ENCODE results near the gene MAGI2.
A peak's percentile ranks its signal among the peaks of the same experiment; 100 is the strongest.

MAGI2 gene

DNA sequence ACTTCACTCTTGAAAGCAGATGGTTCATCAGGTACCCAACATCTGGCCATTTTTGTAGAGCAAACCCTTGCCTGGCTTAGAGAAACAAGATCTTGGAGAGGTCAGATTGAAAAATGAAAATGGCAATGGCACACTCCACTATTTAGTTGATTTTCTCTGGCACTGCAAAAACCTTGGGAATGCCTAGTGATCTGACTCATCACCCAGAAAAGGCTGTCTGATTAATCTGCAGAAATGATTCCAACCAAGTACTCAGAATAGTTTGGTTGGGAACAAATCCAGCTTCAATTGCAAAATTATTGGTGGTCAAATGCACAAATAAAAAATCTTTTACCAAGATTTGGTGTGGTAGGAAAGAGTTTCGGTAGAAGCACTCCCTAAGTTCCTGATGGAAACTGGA is 1303.7 kb downstream of the MAGI2 start:
- DNase-seq (ENCODE audit: low spot score) = no peak

DNA sequence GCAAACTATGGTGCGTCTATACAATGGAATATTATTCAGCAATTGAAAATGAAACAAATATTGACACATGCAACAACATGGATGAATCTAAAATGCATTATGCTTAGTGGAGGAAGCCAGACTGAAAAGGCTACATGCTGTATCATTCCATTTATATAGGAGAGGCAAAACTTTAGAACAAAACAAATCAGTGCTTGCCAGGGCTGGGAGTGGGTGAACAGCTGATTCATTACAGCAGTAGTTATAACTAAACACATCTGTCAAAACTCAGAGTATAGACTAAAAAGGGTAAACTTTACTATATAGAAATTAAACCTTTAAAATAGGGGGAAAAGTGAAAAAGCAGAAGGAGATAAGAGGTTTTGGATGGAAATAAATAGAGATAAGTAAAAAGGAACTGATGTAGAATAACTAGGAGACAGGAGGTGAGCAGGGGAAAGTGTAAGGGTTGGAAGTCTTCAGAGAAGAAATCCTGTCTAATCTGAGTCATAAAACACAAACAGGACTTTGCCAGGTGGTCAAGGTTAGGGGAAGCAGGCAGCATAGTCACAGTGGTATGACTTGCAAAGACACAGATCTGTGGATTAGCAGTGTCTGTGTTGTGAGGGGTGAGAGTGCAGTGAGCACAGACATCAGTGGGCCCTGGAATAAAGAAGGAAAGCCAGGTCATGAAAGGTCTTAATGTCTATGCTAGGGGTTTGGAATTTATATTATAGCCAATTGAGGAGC is 1305.1 kb downstream of the MAGI2 start:
- no peak for DNase-seq (ENCODE audit: low spot score)

DNA sequence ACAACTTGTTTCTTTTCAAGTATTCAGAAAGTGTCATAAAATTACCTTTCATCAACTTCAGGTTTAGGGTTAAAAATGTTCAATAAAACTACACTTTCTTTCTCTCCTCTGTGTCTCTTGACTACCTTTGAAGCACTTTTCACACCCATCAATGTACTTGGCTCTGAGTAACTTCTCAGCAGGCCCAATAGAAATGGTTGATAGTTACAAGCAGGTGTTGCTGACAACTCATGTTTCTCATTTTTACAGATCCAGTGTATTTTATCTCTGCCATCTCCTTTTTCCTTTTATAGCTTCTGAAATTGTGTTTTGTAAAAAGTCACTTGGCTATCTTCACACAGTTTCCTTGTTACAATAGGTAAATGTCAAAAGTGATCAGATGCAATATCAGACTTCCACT is 1306.9 kb downstream of the MAGI2 start:
- DNase-seq (ENCODE audit: low spot score) = no peak

DNA sequence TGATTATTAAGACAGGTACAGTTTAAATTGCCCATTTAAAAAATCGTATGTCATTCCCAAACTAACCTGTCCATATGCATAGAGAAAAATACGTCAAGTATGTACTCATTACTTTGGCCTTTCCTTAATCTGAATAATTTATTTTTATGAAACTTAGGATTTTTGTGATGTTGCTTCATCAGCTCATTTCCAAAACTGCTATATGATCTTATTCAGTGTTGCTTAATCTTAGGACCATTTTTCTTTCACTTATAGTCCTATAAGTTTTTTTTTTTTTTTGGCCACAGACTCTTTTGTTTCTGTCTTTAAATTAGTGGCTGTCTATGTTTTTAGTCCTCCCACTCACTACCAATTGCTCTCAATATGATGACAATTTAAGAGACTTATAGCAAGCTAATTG is 1309.8 kb downstream of the MAGI2 start:
- no peak for DNase-seq (ENCODE audit: low spot score)

DNA sequence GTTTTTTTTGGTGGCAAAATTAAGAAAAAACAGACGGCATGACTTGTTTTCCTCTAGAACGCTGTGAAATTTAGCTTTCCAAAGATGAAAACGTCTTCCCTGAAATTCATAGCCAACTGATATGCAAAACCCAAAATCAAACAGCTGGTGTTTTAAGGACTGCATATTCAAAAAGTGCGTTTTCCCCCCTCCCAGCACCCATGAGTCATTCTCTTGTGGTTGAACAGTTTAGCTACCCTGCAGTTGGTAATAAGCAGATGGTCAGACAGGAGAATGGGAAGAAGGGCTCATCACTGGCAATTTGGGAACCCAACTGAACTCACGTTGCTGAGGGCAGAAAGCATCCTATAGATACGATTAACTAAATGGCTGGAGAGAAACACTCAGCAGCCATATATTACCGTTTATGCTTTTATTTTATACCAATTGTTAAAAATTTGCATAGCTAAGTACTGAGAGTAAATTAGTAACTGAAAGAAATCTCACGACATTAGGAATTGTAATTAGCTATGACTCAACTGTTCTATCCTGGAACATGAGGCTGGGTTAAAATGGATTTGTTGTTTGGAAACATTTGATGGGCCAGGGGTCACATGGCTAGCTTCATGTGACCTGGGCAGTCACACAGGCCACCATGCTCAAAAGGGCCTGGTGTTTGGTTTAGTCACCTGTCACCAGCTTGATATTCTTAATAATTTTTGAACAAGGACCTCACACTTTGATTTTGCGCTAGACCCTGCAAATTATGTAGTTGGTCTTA is 1311.8 kb downstream of the MAGI2 start:
- no peak for DNase-seq (ENCODE audit: low spot score)

DNA sequence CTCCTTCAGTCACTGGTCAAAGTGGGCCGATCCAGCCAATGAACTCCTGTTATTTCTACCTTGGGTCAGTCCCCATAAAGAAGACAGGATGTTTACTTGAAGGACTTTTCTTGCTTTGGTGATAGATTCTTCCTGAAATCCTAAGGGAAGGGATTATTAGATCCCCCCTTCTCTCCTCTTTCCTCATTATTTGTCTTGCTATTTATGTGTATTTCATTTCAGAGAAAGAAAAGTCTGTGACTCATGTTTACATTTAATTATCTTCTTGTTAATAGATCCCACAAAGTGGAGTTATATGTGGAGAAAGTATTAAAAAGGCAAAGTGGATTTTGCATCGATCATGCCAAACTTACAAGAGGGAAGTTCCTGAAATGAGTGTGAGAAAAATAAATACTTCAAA is 1313.4 kb downstream of the MAGI2 start:
- DNase-seq (ENCODE audit: low spot score) = no peak

DNA sequence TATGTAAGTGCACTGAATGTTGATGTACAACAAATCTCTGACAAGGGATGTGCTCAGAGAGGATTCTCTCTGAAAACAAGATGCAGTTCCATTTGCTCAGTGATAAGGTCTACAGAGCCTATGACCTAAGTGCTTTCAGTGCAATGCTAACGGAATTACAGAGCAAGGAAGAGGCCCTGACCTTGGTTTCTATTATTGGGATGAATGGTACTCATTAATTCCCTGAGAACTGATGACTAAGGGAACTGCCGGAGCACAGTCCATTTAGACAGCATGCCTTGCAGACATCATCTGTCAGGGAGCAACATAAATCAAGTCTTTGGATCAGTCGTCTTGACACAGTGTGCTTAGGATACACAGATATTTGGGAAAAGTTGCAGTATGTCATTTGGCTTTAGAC is 1314.1 kb downstream of the MAGI2 start:
- DNase-seq (ENCODE audit: low spot score) = peak; percentile 87

DNA sequence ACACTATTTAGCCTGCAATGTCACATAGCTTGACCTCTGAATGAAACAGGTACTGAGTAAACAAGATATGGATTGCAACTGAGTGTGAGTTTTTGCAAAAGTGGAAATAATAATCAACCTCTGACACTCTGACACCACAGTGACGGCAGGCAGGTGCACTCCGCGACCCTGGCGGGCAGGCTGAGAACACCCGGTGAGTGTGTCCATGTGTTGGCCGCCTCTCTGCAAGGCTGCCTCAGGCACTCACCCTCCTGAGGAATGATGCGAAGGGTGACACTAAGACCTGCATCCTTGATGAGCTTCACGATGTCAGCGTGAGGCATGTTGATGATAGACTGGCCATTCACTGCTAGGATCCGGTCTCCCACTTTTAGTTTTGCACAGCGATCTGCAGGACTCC is 1318.7 kb downstream of the MAGI2 start:
- DNase-seq (ENCODE audit: low spot score) = no peak

DNA sequence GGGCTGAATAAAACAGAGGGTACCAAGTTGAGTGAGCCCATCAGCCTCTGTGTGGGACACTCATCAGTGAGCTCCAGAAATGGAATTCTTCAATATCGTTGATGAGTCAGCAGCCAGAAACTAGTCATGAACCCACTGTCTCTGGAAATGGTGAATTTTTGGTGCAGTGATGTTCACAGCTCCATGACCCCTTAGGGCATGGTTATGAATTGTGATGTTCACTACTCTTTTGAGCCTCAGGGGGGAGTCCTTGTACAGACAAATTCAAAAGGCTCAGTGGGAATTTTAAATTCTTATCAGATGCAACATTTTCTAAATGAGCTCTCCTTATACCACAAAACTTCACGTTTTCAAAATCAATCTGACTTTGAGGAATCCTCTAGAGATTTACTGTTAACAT is 1319.2 kb downstream of the MAGI2 start:
- peak; percentile 47 for DNase-seq (ENCODE audit: low spot score)

DNA sequence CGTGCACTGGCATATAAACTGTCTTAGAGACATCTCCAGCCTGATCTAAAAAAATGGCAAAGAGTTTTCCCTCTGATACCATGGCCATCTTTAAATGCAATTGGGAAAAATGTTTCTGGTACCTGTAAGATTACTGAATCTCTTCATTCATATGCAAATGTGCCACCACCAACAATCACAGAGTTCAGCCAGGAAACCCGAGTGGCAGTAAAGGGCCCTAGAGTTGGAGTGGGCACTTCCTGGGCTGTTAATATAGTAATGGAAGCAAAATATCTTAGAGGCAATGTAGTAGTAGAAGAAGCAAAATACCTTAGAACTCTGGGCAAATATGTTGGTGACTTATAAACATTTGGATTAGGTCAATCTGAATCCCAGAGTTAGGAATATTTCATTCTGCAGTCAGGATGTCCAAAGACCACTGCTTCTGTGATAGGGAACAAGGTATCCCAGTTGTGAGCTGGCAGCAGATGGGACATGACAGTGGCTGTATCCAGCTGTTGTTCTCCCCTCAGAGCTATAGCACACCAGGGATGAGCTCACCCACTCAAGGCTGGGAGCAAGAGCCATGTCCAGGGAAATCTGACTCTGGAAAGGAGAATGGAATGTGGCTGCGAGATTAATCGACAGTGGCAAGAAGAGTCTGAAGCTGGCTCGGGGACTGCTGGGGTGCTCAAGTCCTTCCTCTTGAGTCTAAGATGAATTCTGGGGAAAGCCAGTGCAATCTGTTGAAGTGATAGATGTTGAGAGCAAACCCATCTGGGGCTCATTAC is 1322.8 kb downstream of the MAGI2 start:
- no peak for DNase-seq (ENCODE audit: low spot score)

DNA sequence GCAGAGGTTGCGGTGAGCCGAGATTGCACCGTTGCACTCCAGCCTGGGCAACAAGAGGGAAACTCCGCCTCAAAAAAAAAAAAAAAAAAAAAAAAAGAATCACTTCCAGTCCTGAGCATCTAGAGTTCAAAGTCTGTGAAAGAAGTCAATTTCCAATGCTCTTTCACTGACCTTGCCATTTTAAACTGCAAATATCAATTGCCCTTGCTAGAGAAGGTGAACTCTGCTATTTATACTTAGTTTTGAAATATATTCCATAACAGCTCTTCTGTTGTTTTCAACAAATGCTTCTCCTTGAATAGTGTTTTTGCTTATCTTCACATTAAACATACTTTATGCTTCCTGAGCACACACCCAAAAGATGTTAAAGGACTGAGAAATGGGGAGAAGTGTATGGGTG is 1323.6 kb downstream of the MAGI2 start:
- no peak for DNase-seq (ENCODE audit: low spot score)

DNA sequence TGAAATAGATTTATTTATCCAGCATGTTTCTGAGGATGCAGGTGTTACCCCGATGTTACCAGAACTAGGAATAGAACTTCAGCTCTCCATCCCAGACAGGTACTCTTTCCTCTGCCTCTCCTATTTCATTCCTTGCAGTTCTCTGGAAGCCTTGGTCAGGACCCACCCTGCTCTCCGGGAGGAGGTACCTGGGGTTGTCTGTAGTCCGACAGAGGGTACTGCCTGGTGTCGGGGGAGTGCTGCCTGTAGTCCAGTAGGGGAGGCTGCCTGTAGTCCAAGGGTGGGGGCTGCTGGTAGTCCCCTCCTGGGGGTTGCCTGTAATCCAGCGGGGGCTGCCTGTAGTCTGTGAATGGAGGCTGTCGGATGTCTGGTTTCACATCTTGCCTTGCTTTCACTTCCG is 1326.5 kb downstream of the MAGI2 start:
- no peak for DNase-seq (ENCODE audit: low spot score)

DNA sequence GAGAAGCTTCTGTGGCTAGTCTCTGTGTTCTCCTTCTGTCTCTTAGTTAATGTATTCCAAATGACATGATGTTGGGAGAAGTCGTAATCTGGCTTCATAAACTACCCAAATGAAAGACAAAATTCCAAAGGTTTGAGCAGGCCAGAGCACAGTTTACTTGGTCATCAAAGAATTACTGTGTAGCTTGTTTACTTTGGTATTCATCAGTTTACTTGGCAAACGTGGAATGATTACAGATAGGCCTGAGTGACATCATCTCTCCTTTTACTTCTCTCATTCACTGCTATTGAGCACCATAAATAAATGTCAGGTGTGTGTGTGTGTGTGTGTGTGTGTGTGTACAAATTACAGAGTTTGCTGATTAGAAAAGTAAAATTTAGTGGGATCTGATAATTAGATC is 1327.6 kb downstream of the MAGI2 start:
- DNase-seq (ENCODE audit: low spot score) = no peak

DNA sequence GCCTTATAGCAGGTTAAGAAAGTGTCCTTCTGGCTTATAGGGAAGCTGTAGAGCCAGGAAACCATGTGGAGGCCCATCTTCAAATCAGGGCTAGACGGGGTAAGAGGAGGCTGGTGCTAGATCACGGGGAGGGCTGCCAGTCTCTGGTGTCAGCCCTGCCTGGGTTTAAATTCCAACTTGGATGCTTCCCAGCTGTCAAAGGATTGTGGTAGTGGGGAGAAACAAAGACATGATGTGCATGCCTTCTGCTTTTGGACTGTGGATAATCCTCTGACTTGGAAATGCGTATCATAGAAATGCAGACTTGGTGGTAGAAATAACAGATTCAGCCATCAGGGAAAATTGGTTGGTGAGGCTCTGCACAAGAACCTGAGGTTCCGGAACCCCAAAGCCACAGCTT is 1329.3 kb downstream of the MAGI2 start:
- DNase-seq (ENCODE audit: low spot score) = no peak

DNA sequence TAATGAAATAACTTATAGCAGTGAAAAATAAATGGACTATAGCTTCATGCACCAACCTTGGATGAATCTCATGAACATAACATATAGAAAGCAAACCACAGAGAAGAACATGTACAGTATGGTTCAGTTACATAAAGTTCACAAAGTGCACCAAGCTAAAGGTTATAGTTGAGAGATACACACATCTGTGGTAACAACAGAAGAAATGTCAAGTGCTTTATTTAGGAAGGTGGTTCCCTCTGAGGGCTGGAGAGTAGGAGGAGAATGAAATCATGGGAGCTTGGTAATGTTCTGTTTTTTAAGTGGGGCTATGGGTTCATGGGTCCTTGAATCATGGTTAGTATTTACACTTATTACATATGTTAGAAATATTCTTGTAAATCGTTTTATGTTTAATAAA is 1331.6 kb downstream of the MAGI2 start:
- DNase-seq (ENCODE audit: low spot score) = no peak

DNA sequence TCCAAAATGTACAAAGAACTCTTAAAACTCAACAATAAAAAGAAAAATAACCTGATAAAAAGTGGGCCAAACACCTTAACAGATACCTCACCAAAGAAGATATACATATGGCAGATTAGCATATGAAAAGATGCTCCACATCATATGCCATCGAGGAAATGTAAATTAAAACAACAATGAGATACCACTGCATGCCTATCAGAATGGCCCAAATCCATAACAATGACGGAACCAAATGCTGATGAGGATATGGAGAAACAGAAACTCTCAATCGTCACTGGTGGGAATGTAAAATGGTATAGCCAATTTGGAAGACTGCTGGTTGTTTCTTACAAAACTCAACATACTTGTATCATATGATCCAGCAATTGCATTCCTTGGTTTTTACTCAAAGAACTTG is 1335.0 kb downstream of the MAGI2 start:
- DNase-seq (ENCODE audit: low spot score) = no peak

DNA sequence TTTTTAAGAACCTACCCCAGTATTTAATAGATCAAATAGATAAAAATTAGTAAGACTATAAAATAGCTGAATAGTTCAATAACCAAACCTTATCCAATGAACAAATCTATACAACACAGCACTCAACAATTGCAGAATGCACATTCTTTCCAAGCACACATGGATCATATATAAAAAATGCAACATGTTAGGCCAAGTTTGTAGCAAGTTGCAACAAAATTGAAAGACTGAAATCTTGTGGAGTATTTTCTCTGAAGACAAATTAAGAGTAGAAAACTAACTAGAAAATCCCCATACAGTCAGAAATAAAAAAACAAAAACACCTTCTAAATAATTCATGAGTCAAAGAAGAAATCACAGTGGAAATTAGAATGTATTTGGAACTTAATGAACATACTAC is 1337.6 kb downstream of the MAGI2 start:
- DNase-seq (ENCODE audit: low spot score) = no peak

DNA sequence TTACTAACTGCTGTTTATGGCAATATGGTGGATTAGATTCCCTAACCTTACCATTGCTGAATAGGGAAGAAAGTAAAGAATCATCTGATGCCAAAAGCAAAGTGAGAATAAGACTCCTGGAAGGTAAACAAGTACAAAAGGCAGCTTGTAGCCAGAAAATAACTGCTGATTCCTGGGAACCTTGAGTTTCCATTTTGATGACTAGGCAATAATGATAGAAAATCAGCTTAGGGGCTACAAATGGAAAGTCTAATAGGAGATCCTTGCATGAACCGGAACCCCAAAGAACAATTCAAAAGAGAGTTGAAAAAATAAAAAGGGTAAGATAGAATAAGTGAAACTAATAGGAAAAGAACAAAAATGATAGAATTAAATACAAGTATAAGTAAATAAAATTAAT is 1338.5 kb downstream of the MAGI2 start:
- no peak for DNase-seq (ENCODE audit: low spot score)

DNA sequence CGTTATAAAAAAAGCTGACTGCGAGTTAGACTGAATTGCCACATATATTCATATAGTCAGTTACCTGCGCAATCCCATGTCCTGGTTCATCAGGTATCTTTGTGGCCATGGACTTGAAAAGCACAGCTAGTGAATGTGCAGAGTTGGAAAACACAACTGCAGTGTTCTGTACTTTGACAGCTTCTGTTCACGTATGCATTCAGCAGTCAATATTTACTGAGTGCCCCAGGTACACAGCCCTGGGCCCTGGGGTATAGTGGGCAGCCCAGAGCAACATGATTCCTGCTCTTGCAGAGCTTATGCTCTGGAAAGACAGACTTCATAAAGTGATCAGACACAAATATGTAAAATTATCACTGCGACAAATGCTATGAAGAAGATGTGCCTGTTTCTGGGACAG is 1341.0 kb downstream of the MAGI2 start:
- no peak for DNase-seq (ENCODE audit: low spot score)

DNA sequence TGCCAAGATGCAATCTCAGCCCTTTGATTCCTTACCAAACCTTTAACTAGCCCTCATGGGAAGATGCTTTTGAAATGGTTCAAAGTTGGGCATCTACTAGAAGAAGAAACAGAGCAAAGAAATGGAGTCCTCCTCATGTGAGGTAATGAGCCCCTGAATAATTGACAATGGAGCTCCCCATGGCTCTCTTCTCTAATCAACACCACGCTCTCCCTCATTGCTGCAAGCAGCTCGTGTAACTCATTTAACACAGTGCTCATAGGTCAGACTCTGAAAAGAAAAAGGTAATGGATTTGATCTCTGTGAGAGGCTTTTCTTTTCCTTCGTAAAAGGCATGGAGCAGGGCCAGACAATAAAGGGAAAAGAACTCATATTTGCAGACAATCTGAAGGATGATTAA is 1342.1 kb downstream of the MAGI2 start:
- DNase-seq (ENCODE audit: low spot score) = no peak

DNA sequence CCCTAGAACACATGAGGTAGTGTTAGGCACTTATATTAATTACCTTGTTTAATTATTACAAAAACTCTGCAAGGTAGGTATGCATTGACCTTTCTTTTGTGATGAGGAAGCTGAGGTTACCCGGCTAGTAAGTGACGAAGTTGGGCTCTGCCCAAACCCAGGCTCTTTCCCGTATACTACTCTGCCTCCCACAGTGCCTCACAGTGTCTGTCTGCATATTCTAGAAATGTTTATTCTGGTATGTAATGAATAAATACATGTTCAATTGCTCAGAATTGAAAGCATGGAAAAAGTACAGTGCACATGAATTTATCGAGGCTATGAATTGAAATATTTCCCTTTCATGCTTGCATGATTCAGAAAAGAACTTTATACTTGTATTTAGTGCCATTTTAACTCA is 1350.0 kb downstream of the MAGI2 start:
- no peak for DNase-seq (ENCODE audit: low spot score)

DNA sequence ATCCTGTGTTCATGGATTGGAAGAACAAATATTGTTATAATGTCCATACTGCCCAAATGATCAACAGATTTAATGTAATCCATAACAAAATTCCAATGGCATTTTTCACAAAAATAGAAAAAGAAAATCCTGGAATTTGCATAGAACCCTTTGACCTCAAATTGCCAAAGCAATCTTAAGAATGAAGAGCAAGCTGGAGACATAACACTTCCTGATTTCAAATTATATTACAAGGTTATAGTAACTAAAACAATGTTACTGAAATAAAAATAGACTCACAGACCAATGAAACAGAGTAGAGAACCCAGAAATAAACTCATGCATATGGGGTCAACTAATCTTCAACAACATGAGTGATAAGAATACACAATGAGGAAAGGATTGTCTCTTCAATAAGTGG is 1352.4 kb downstream of the MAGI2 start:
- no peak for DNase-seq (ENCODE audit: low spot score)
